SK-N-SH (cell line): ENCODE data around the gene PLAU. TPM values are rescaled to one million over a fixed set of nuclear protein-coding genes. Genes with fewer than 3 reads are reported as not detected.
"Not testable (repeated sequence)": the region's sequence is repeated elsewhere in the genome, so short reads cannot be mapped to it uniquely, and the experiment has no call there.

Experiments
- CTCF ChIA-PET: fragments of 300-600, 350-600 bp; formaldehyde crosslinking; extraction: SDS; loops from one replicate; lab custom pipeline; 2021; lab: Yijun Ruan, JAX
- POLR2A ChIA-PET: fragments of 350-600 bp; sonication (Branson Sonifier 250); formaldehyde crosslinking; extraction: SDS; loops from one replicate; lab custom pipeline; 2020; ENCODE audit warnings: antibody characterized with exemption, inconsistent platforms; lab: Yijun Ruan, JAX
- DNase-seq: peaks from one replicate; pipeline ENCODE4 v3.0.0; 2012
- H2AFZ ChIP-seq: fragments of 200-600 bp; sonication (generic); 2 replicates; pipeline ENCODE4 v1.8.1; 2016; ENCODE audit warnings: antibody characterized with exemption, mild to moderate bottlenecking, low read depth
- H3F3A ChIP-seq: fragments of 200-600 bp; sonication (generic); replicated peaks from 2 replicates; pipeline ENCODE3; 2016; ENCODE audit warnings: antibody characterized with exemption, mild to moderate bottlenecking; ENCODE audit not compliant: insufficient read depth
- H3K27ac ChIP-seq, 2 experiments: fragments of 200-500 bp in 1 of 2; fragments of 200-600 bp in 1 of 2; sonication (Bioruptor generic) in 1 of 2; sonication (generic), shearing (Covaris generic) in 1 of 2; 2 replicates each; pipeline versions ENCODE4 v1.5.1 to v1.6.1; 2014 to 2016; ENCODE audit warnings: low read depth in 2 of 2, inconsistent platforms in 1 of 2, low read length in 1 of 2, mild to moderate bottlenecking in 1 of 2, mixed read lengths in 1 of 2
- H3K27me3 ChIP-seq: fragments of 200-600 bp; sonication (generic), shearing (Covaris generic); 2 replicates; pipeline ENCODE4 v1.6.1; 2016; ENCODE audit warnings: mixed run types; ENCODE audit not compliant: insufficient read depth
- H3K36me3 ChIP-seq, 2 experiments: fragments of 200-500 bp in 1 of 2; fragments of 200-600 bp in 1 of 2; sonication (Bioruptor generic) in 1 of 2; sonication (generic) in 1 of 2; replicated peaks in 1 of 2; 2 replicates each; pipeline versions ENCODE3 to v1.5.1; 2014 to 2016; ENCODE audit warnings: low read length in 1 of 2, mild to moderate bottlenecking in 1 of 2; ENCODE audit not compliant: insufficient read depth in 2 of 2, control insufficient read depth in 1 of 2
- H3K4me1 ChIP-seq, 2 experiments: fragments of 200-500 bp in 1 of 2; fragments of 200-600 bp in 1 of 2; sonication (Bioruptor generic) in 1 of 2; sonication (generic), shearing (Covaris generic) in 1 of 2; 2 replicates each; pipeline versions ENCODE4 v1.5.1 to v1.6.1; 2014 to 2016; ENCODE audit warnings: low read depth in 1 of 2, low read length in 1 of 2, mixed run types in 1 of 2; ENCODE audit not compliant: insufficient read depth in 2 of 2, control insufficient read depth in 1 of 2
- H3K4me2 ChIP-seq: fragments of 200-600 bp; sonication (generic), shearing (Covaris generic); 2 replicates; pipeline ENCODE4 v1.6.1; 2017; ENCODE audit warnings: mixed run types
- H3K4me3 ChIP-seq, 2 experiments: fragments of 200-500 bp in 1 of 2; fragments of 200-600 bp in 1 of 2; sonication (Bioruptor generic) in 1 of 2; sonication (generic), shearing (Covaris generic) in 1 of 2; 2 replicates each; pipeline versions ENCODE4 v1.5.1 to v1.8.1; 2014 to 2016; ENCODE audit warnings: low read depth in 2 of 2, inconsistent platforms in 1 of 2, low read length in 1 of 2, mild to moderate bottlenecking in 1 of 2, mixed read lengths in 1 of 2, moderate library complexity in 1 of 2
- H3K79me2 ChIP-seq: fragments of 200-600 bp; sonication (generic); 2 replicates; pipeline ENCODE4 v1.8.1; 2017; ENCODE audit warnings: mild to moderate bottlenecking; ENCODE audit not compliant: insufficient read depth
- H3K9ac ChIP-seq: fragments of 200-600 bp; sonication (generic); 2 replicates; pipeline ENCODE4 v1.6.1; 2017; ENCODE audit warnings: mixed run types
- H3K9me2 ChIP-seq: fragments of 200-600 bp; sonication (generic); 2 replicates; pipeline ENCODE4 v1.6.1; 2017; ENCODE audit warnings: mixed run types
- H3K9me3 ChIP-seq: fragments of 200-600 bp; sonication (generic); 2 replicates; pipeline ENCODE4 v1.6.1; 2017; ENCODE audit warnings: mixed run types, mild to moderate bottlenecking, moderate library complexity
- H4K20me1 ChIP-seq: fragments of 200-600 bp; sonication (generic); 2 replicates; pipeline ENCODE4 v1.6.1; 2017; ENCODE audit warnings: mild to moderate bottlenecking, mixed run types; ENCODE audit not compliant: insufficient read depth
- ELF1 ChIP-seq: IDR thresholded peaks from 2 replicates; pipeline ENCODE4 v1.4.0; 2012
- FOSL2 ChIP-seq: IDR thresholded peaks from 2 replicates; pipeline ENCODE4 v1.4.0; 2012; ENCODE audit warnings: low read depth, mild to moderate bottlenecking, moderate library complexity, borderline replicate concordance
- FOXM1 ChIP-seq: IDR thresholded peaks from 2 replicates; pipeline ENCODE4 v1.4.0; 2012; ENCODE audit warnings: low read depth, mild to moderate bottlenecking
- GABPA ChIP-seq: IDR thresholded peaks from 2 replicates; pipeline ENCODE4 v1.4.0; 2012; ENCODE audit warnings: low read depth, mild to moderate bottlenecking
- GATA2 ChIP-seq: sonication (generic); formaldehyde crosslinking; IDR thresholded peaks from 2 replicates; pipeline ENCODE4 v1.5.0; 2020; ENCODE audit warnings: mild to moderate bottlenecking, missing genetic modification reagents
- MXI1 ChIP-seq: IDR thresholded peaks from 2 replicates; pipeline ENCODE4 v1.6.1; 2012; ENCODE audit warnings: mild to moderate bottlenecking, low read depth, low read length, improper control_type of control experiment
- NFIC ChIP-seq: IDR thresholded peaks from 2 replicates; pipeline ENCODE4 v1.4.0; 2012; ENCODE audit warnings: borderline replicate concordance
- NRF1 ChIP-seq: IDR thresholded peaks from 2 replicates; pipeline ENCODE4 v1.6.1; 2012; ENCODE audit warnings: low read depth, mild to moderate bottlenecking, low read length
- RAD21 ChIP-seq: IDR thresholded peaks from 2 replicates; pipeline ENCODE4 v1.6.1; 2012; ENCODE audit warnings: mild to moderate bottlenecking, low read length
- RFX5 ChIP-seq: IDR thresholded peaks from 2 replicates; pipeline ENCODE4 v1.6.1; 2012; ENCODE audit warnings: mild to moderate bottlenecking, improper control_type of control experiment, low read length
- SIN3A ChIP-seq: IDR thresholded peaks from 2 replicates; pipeline ENCODE4 v1.6.1; 2012; ENCODE audit warnings: low read depth, mild to moderate bottlenecking, low read length, moderate library complexity, borderline replicate concordance
- whole genome bisulfite sequencing: methylation state at CpG from one replicate; pipeline ENCODE4 v1.1.6; 2017; ENCODE audit warnings: low lambda C conversion rate; 5-methylcytosine and 5-hydroxymethylcytosine counted together
- polyA plus RNA-seq, 3 experiments: library from polyadenylated mRNA; depleted of rRNA; stranded (reverse); fragments of >200 nt; gene quantifications; 2 replicates each; pipeline ENCODE4 v1.2.3, GENCODE V29; 2012
- TF ChIP-seq, protein P1 (sequence below): IDR thresholded peaks from 2 replicates; pipeline ENCODE4 v1.4.0; 2012; ENCODE audit warnings: low read depth
- TF ChIP-seq, protein P2 (sequence below): fragments of 150-350 bp; IDR thresholded peaks from 2 replicates; pipeline ENCODE4 v1.6.1; 2017; ENCODE audit warnings: antibody characterized with exemption, low read length, low read depth, borderline replicate concordance
- TF ChIP-seq, protein P3 (sequence below): fragments of 200-600 bp; sonication (generic); IDR thresholded peaks from 2 replicates; pipeline ENCODE4 v1.6.1; 2017; ENCODE audit warnings: antibody characterized with exemption, mild to moderate bottlenecking, moderate library complexity
- TF ChIP-seq, protein P4 (sequence below): fragments of 150-350 bp; IDR thresholded peaks from 2 replicates; pipeline ENCODE4 v1.6.1; 2016; ENCODE audit warnings: mild to moderate bottlenecking, low read depth, low read length

PLAU gene
- polyA plus RNA-seq, 1 of the 3 experiments (the other 2 are of a cell fraction) = 200 TPM

DNA sequence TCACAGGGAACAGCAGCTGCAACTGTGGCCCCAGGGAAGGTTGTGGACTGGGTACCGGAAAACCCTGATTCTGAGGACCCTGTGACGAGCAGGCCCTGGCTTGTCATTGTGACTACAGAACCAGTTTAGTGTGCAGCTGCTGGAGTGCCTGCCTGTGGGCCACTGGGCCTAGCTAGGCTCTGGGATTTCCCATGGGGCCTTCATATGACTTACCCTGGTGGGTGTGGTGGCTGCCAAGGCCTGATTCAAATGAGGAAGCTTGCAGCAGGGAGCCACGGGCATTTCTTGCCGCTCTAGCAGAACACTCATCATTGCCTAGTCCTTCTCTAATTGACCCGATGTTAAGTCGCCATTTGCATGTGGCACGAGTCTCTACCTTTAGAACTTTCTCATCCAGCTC lies 21.9 kb upstream of the PLAU start:
- H2AFZ ChIP-seq = peak overlapping the region; percentile 37; the same call in 1 of the 2 replicates
- peaks cover 22 to 31% of the 10 kb centered on the region in 2 experiments; a peak in 3 of 4 replicates for H3K4me1 ChIP-seq
- H3K27ac ChIP-seq = peak overlapping the region; percentile 84 to 98; a peak in 3 of 4 replicates
- no peaks in the 10 kb centered on the region for H3K36me3 ChIP-seq
- no peaks in the 10 kb centered on the region for H3K79me2 ChIP-seq
- no peaks in the 10 kb centered on the region for H4K20me1 ChIP-seq
- peak overlapping the region; percentile 89; the same call in 1 of the 2 replicates for H3K4me2 ChIP-seq
- peak overlapping the region; percentile 71; the same call in 1 of the 2 replicates for H3K9ac ChIP-seq
- DNase-seq = no peak
- peaks cover 32% of the 10 kb centered on the region for H3F3A ChIP-seq
- TF ChIP-seq RAD21 = no peak
- TF ChIP-seq, protein P1, sequence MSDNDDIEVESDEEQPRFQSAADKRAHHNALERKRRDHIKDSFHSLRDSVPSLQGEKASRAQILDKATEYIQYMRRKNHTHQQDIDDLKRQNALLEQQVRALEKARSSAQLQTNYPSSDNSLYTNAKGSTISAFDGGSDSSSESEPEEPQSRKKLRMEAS = peak; percentile 33; the same call in 1 of the 2 replicates
- TF ChIP-seq, protein P2, sequence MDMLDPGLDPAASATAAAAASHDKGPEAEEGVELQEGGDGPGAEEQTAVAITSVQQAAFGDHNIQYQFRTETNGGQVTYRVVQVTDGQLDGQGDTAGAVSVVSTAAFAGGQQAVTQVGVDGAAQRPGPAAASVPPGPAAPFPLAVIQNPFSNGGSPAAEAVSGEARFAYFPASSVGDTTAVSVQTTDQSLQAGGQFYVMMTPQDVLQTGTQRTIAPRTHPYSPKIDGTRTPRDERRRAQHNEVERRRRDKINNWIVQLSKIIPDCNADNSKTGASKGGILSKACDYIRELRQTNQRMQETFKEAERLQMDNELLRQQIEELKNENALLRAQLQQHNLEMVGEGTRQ = no peak
- H3K9me2 ChIP-seq = no peaks in the 10 kb centered on the region
- 77% methylated on average over 6 of the region's 7 CpGs for WGBS
- no peaks in the 10 kb centered on the region for H3K27me3 ChIP-seq
- ChIA-PET POLR2A (no interaction called here), CTCF (interaction anchor here (0.8 to 37.3 kb wide), 11 partner anchors 10 to 354 kb away, joined by 3 to 753 read pairs (median 7); no protein-coding TSS in a partner anchor)
- H3K4me3 ChIP-seq = no peak overlapping the region
- no peaks in the 10 kb centered on the region for H3K9me3 ChIP-seq

DNA sequence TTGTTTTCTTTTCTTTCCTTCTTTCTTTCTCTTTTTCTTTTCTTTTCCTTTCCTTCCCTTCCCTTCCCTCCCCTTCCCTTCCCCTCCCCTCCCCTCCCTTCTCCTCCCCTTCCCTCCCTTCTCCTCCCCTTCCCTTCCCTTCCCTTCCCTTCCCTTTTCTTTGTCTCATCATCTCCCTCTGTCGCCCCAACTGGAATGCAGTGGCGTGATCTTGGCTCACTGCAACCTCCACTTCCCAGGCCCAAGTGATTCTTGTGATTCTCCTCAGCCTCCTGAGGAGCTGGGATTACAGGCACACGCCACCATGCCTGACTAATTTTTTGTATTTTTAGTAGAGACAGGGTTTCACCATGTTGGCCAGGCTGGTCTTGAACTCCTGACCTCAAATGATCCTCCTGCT lies 21.5 kb upstream of the PLAU start:
- H3K9me2 ChIP-seq, H3K79me2 ChIP-seq, H3K36me3 ChIP-seq, H3K9ac ChIP-seq, H3K27me3 ChIP-seq, H3K4me3 ChIP-seq, H3K4me2 ChIP-seq, H4K20me1 ChIP-seq, H3K9me3 ChIP-seq, DNase-seq, H2AFZ ChIP-seq, POLR2A ChIA-PET: not testable (repeated sequence)
- H3K4me1 ChIP-seq = peaks cover 22 to 31% of the 10 kb centered on the region in 2 experiments; a peak in 3 of 4 replicates
- H3K27ac ChIP-seq = peak overlapping the region; percentile 30 to 84; a peak in 2 of 4 replicates
- 84% methylated on average over 3 of the region's 3 CpGs for WGBS
- H3F3A ChIP-seq = peaks cover 36% of the 10 kb centered on the region
- CTCF ChIA-PET = interaction anchor here (0.8 to 37.3 kb wide), 9 partner anchors 10 to 345 kb away, joined by 3 to 753 read pairs (median 5); no protein-coding TSS in a partner anchor

DNA sequence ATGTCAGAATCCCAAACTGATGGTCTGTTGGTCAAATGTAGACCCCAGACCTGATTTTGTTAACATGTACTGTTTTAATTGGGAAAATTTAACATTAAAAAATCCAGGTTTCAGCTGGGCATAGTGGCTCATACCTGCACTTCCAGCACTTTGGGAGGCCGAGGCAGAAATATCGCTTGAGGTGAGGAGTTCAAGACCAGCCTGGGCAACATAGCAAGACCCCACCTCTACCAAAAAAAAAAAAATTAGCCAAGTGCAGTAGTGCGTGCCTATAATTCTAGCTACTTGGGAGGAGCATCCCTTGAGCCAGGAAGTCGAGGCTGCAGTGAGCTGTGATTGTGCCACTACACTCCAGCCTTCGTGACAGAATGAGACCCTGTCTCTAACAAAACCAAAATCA lies 20.7 kb upstream of the PLAU start:
- 91% methylated on average over 5 of the region's 5 CpGs for WGBS
- ChIA-PET CTCF (interaction anchor here (0.8 to 37.3 kb wide), 8 partner anchors 11 to 344 kb away, joined by 3 to 753 read pairs (median 26); partner anchors contain the start of gene PLAU), POLR2A (no interaction called here)
- Histone ChIP-seq H3K4me2 (no peak overlapping the region), H3K27me3 (no peaks in the 10 kb centered on the region), H3F3A (peaks cover 42% of the 10 kb centered on the region), H3K36me3 (no peaks in the 10 kb centered on the region), H3K9ac (no peak overlapping the region), H3K79me2 (no peaks in the 10 kb centered on the region), H3K9me3 (no peaks in the 10 kb centered on the region), H3K4me1 (peaks cover 22 to 31% of the 10 kb centered on the region in 2 experiments; a peak in 3 of 4 replicates), H2AFZ (no peak overlapping the region), H4K20me1 (no peaks in the 10 kb centered on the region), H3K4me3 (no peak overlapping the region), H3K9me2 (no peaks in the 10 kb centered on the region), H3K27ac (no peak overlapping the region)
- DNase-seq = no peak
- TF ChIP-seq GATA2 (CRISPR knock-in tag) = no peak
- TF ChIP-seq, protein P2 = no peak
- TF ChIP-seq NRF1 = no peak
- TF ChIP-seq, protein P3, sequence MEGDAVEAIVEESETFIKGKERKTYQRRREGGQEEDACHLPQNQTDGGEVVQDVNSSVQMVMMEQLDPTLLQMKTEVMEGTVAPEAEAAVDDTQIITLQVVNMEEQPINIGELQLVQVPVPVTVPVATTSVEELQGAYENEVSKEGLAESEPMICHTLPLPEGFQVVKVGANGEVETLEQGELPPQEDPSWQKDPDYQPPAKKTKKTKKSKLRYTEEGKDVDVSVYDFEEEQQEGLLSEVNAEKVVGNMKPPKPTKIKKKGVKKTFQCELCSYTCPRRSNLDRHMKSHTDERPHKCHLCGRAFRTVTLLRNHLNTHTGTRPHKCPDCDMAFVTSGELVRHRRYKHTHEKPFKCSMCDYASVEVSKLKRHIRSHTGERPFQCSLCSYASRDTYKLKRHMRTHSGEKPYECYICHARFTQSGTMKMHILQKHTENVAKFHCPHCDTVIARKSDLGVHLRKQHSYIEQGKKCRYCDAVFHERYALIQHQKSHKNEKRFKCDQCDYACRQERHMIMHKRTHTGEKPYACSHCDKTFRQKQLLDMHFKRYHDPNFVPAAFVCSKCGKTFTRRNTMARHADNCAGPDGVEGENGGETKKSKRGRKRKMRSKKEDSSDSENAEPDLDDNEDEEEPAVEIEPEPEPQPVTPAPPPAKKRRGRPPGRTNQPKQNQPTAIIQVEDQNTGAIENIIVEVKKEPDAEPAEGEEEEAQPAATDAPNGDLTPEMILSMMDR = no peak
- TF ChIP-seq, protein P4, sequence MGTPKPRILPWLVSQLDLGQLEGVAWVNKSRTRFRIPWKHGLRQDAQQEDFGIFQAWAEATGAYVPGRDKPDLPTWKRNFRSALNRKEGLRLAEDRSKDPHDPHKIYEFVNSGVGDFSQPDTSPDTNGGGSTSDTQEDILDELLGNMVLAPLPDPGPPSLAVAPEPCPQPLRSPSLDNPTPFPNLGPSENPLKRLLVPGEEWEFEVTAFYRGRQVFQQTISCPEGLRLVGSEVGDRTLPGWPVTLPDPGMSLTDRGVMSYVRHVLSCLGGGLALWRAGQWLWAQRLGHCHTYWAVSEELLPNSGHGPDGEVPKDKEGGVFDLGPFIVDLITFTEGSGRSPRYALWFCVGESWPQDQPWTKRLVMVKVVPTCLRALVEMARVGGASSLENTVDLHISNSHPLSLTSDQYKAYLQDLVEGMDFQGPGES = no peak
- TF ChIP-seq NFIC = no peak
- TF ChIP-seq FOXM1 = no peak
- TF ChIP-seq RFX5 = no peak
- no peak for TF ChIP-seq RAD21
- TF ChIP-seq GABPA = no peak
- TF ChIP-seq ELF1 = no peak
- TF ChIP-seq SIN3A = no peak
- TF ChIP-seq FOSL2 = no peak
- no peak for TF ChIP-seq MXI1
